DND-41 (cell line): Measurements from ENCODE around the gene LRP3.

Experiments
- ATAC-seq: fragments of 200-7000 bp; cut with Tn5 transposase; 3 replicates; pipeline ENCODE4 v1.9.1; 2021; ENCODE audit warnings: low read depth; ENCODE audit not compliant: insufficient read depth
- DNase-seq: peaks from one replicate; pipeline ENCODE4 v3.0.0-alpha.2; 2020
- H2AFZ ChIP-seq: 2 replicates; pipeline ENCODE4 v1.6.0; 2012; ENCODE audit warnings: low read depth, low read length
- H3K27ac ChIP-seq: 2 replicates; pipeline ENCODE4 v1.5.1; 2012; ENCODE audit warnings: low read length, inconsistent platforms
- H3K27me3 ChIP-seq: fragments of 200-600 bp; sonication (generic); 2 replicates; pipeline ENCODE4 v1.6.0; 2012; ENCODE audit warnings: low read length, mild to moderate bottlenecking, inconsistent platforms; ENCODE audit not compliant: insufficient read depth, poor library complexity
- H3K36me3 ChIP-seq: 2 replicates; pipeline ENCODE4 v1.5.1; 2012; ENCODE audit warnings: low read length, inconsistent platforms; ENCODE audit not compliant: insufficient read depth
- H3K4me1 ChIP-seq: 2 replicates; pipeline ENCODE4 v1.5.1; 2012; ENCODE audit warnings: mild to moderate bottlenecking, low read length; ENCODE audit not compliant: insufficient read depth
- H3K4me2 ChIP-seq: 2 replicates; pipeline ENCODE4 v1.6.0; 2012; ENCODE audit warnings: mild to moderate bottlenecking, moderate library complexity, low read length, inconsistent platforms; ENCODE audit not compliant: insufficient read depth
- H3K4me3 ChIP-seq, 2 experiments: fragments of 200-600 bp in 1 of 2; shearing (Covaris generic) in 1 of 2; 2 replicates each; pipeline ENCODE4 v1.5.1; 2012 to 2016; ENCODE audit warnings: inconsistent platforms in 2 of 2, low read length in 2 of 2, mild to moderate bottlenecking in 2 of 2, low read depth in 1 of 2, moderate library complexity in 1 of 2
- H3K79me2 ChIP-seq: 2 replicates; pipeline ENCODE4 v1.6.0; 2012; ENCODE audit warnings: low read length, inconsistent platforms; ENCODE audit not compliant: insufficient read depth
- H3K9ac ChIP-seq: 2 replicates; pipeline ENCODE4 v1.6.0; 2012; ENCODE audit warnings: low read depth, mild to moderate bottlenecking, inconsistent platforms, low read length, moderate library complexity
- H3K9me3 ChIP-seq: 2 replicates; pipeline ENCODE4 v1.5.1; 2012; ENCODE audit warnings: low read length, moderate library complexity, mild to moderate bottlenecking, inconsistent platforms; ENCODE audit not compliant: insufficient read depth, severe bottlenecking
- H4K20me1 ChIP-seq: 2 replicates; pipeline ENCODE4 v1.6.0; 2012; ENCODE audit warnings: low read length; ENCODE audit not compliant: insufficient read depth
- EZH2 ChIP-seq: IDR thresholded peaks from 3 replicates; pipeline ENCODE4 v1.6.1; 2012; ENCODE audit warnings: borderline replicate concordance, low read depth, mild to moderate bottlenecking, moderate library complexity, low read length, inconsistent platforms; ENCODE audit not compliant: severe bottlenecking
- TF ChIP-seq, protein P1 (sequence below): IDR thresholded peaks from 2 replicates; pipeline ENCODE4 v1.5.1; 2012; ENCODE audit warnings: borderline replicate concordance, low read length, moderate library complexity, mild to moderate bottlenecking; ENCODE audit not compliant: poor library complexity, severe bottlenecking; ENCODE audit errors: extremely low read depth

The LRP3 gene

GRCh38 chr19:33248104-33248503 lies 54.0 kb downstream of the LRP3 start:
- no peaks in the 10 kb centered on the region for H3K36me3 ChIP-seq
- ATAC-seq (no peak), DNase-seq (no peak)
- no peaks in the 10 kb centered on the region for H3K4me1 ChIP-seq
- H3K9ac ChIP-seq = no peak overlapping the region
- H4K20me1 ChIP-seq = peaks cover 8% of the 10 kb centered on the region; the same call in 1 of the 2 replicates
- TF ChIP-seq, protein P1, sequence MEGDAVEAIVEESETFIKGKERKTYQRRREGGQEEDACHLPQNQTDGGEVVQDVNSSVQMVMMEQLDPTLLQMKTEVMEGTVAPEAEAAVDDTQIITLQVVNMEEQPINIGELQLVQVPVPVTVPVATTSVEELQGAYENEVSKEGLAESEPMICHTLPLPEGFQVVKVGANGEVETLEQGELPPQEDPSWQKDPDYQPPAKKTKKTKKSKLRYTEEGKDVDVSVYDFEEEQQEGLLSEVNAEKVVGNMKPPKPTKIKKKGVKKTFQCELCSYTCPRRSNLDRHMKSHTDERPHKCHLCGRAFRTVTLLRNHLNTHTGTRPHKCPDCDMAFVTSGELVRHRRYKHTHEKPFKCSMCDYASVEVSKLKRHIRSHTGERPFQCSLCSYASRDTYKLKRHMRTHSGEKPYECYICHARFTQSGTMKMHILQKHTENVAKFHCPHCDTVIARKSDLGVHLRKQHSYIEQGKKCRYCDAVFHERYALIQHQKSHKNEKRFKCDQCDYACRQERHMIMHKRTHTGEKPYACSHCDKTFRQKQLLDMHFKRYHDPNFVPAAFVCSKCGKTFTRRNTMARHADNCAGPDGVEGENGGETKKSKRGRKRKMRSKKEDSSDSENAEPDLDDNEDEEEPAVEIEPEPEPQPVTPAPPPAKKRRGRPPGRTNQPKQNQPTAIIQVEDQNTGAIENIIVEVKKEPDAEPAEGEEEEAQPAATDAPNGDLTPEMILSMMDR = no peak
- TF ChIP-seq EZH2 = no peak
- no peaks in the 10 kb centered on the region for H3K27me3 ChIP-seq
- H3K4me3 ChIP-seq = no peak overlapping the region
- H3K4me2 ChIP-seq = no peak overlapping the region
- H3K9me3 ChIP-seq = no peaks in the 10 kb centered on the region
- no peak overlapping the region for H3K27ac ChIP-seq
- H3K79me2 ChIP-seq = no peaks in the 10 kb centered on the region
- H2AFZ ChIP-seq = no peak overlapping the region

GRCh38 chr19:33248553-33248953 lies 54.4 kb downstream of the LRP3 start:
- TF ChIP-seq EZH2 = no peak
- TF ChIP-seq, protein P1 = no peak
- Histone ChIP-seq H3K9me3 (no peaks in the 10 kb centered on the region), H3K9ac (no peak overlapping the region), H3K36me3 (no peaks in the 10 kb centered on the region), H3K4me2 (no peak overlapping the region), H3K79me2 (no peaks in the 10 kb centered on the region), H3K4me3 (no peak overlapping the region), H2AFZ (no peak overlapping the region), H3K4me1 (no peaks in the 10 kb centered on the region), H4K20me1 (peaks cover 8% of the 10 kb centered on the region; the same call in 1 of the 2 replicates), H3K27me3 (no peaks in the 10 kb centered on the region), H3K27ac (no peak overlapping the region)
- ATAC-seq (0 out of 3 replicates have a peak, but pooled peaks have one; percentile 14), DNase-seq (no peak)

DNA sequence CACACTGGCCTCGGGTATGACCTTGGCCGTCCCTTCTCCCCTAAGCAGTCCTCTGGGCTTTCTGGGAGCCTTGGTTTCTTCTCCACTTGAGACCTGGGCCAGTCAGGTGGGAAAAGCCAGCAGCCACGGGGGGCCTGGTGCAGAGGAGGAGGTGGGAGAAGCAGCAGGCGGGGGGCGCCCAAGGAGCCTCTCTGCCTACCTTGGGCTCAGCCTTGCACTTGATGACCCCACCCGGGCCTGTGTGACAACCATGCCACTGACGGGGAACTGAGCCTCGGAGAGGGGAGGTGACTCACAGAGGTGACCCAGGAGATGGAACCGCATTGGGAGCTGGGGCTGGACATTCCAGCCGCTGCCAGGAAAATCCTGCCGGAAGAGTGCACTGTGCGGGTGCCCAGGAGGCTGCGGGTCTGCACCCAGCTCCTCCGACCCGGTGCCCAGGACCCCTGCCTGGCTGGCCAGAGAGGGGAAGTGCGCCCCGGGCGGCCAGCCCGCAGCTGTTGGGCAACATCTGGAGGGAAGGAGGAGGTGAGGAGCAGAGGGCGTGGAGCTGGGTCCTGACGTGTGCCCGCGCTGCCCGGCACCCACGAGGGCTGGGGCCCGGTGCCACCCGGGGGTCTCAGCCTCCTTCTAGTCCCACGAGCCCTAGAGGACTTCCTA lies 55.0 kb downstream of the LRP3 start:
- Histone ChIP-seq H3K79me2 (no peaks in the 10 kb centered on the region), H3K4me3 (no peak overlapping the region), H3K9me3 (no peaks in the 10 kb centered on the region), H3K27ac (no peak overlapping the region), H3K36me3 (no peaks in the 10 kb centered on the region), H3K4me1 (no peaks in the 10 kb centered on the region), H3K27me3 (no peaks in the 10 kb centered on the region), H2AFZ (no peak overlapping the region), H4K20me1 (peaks cover 8% of the 10 kb centered on the region; the same call in 1 of the 2 replicates), H3K9ac (no peak overlapping the region), H3K4me2 (no peak overlapping the region)
- no peak for TF ChIP-seq EZH2
- TF ChIP-seq, protein P1 = no peak
- no peak for DNase-seq
- ATAC-seq = peak; percentile 50; the same call in 2 of the 3 replicates
